ENCODE data around the gene RPS13.
"Not testable (repeated sequence)": the region's sequence is repeated elsewhere in the genome, so short reads cannot be mapped to it uniquely, and the experiment has no call there.

The RPS13 gene

GRCh38 chr11:17077520-17078401 is at the start of gene RPS13:
TSS of gene RPS13 (minus strand) at chr11:17077667. CDS start at chr11:17077641, 26 bp downstream.
- DNase-seq (ENCODE audit: low spot score), result peak; percentile 98

- no peak for DNase-seq (ENCODE audit: low spot score)
These were observed 44.5 kb upstream of the RPS13 start for GRCh38 chr11:17121981-17122380.

GRCh38 chr11:17117262-17117661 is 39.8 kb upstream of the RPS13 start:
- DNase-seq (ENCODE audit: low spot score), result no peak

- DNase-seq (ENCODE audit: low spot score), result no peak
These were observed 38.6 kb upstream of the RPS13 start for GRCh38 chr11:17116117-17116516.

- not testable (repeated sequence) for DNase-seq (ENCODE audit: low spot score)
These were observed 30.3 kb upstream of the RPS13 start for GRCh38 chr11:17107745-17108144.

GRCh38 chr11:17105404-17106040 is 28.1 kb upstream of the RPS13 start:
- not testable (repeated sequence) for DNase-seq (ENCODE audit: low spot score)

GRCh38 chr11:17102462-17102861 is 25.0 kb upstream of the RPS13 start:
- peak; percentile 8 for DNase-seq (ENCODE audit: low spot score)

- DNase-seq (ENCODE audit: low spot score), result no peak
These were observed 21.2 kb upstream of the RPS13 start for GRCh38 chr11:17098658-17099057.

GRCh38 chr11:17098038-17098437 is 20.6 kb upstream of the RPS13 start:
- no peak for DNase-seq (ENCODE audit: low spot score)

- not testable (repeated sequence) for DNase-seq (ENCODE audit: low spot score)
These were observed 8.5 kb upstream of the RPS13 start for GRCh38 chr11:17085976-17086375.

- DNase-seq (ENCODE audit: low spot score), result no peak
These were observed 287 bp downstream of the RPS13 start for GRCh38 chr11:17077240-17077519.

- peak; percentile 27 for DNase-seq (ENCODE audit: low spot score)
These were observed 789 bp downstream of the RPS13 start for GRCh38 chr11:17076517-17077239.

- no peak for DNase-seq (ENCODE audit: low spot score)
These were observed 2.0 kb downstream of the RPS13 start for GRCh38 chr11:17075506-17075905.

GRCh38 chr11:17073370-17074027 is 4.0 kb downstream of the RPS13 start:
- peak; percentile 40 for DNase-seq (ENCODE audit: low spot score)

- no peak for DNase-seq (ENCODE audit: low spot score)
These were observed 10.1 kb downstream of the RPS13 start for GRCh38 chr11:17067417-17067816.

- no peak for DNase-seq (ENCODE audit: low spot score)
These were observed 10.8 kb downstream of the RPS13 start for GRCh38 chr11:17066691-17067090.

- DNase-seq (ENCODE audit: low spot score), result peak; percentile 60
These were observed 14.1 kb downstream of the RPS13 start for GRCh38 chr11:17063171-17064002.

GRCh38 chr11:17051146-17051545 is 26.3 kb downstream of the RPS13 start:
- DNase-seq (ENCODE audit: low spot score), result not testable (repeated sequence)

GRCh38 chr11:17048491-17048890 is 29.0 kb downstream of the RPS13 start:
- DNase-seq (ENCODE audit: low spot score), result not testable (repeated sequence)

GRCh38 chr11:17046690-17047089 is 30.8 kb downstream of the RPS13 start:
- no peak for DNase-seq (ENCODE audit: low spot score)

All from NAMALWA (cell line).